Gastrocnemius medialis (tissue), 4 donors: ENCODE data around the gene SCN5A. TPM values are rescaled to one million over a fixed set of nuclear protein-coding genes. Genes with fewer than 3 reads are reported as not detected.

Source experiments
- ATAC-seq, 2 donors: fragments of 150-250 bp; one replicate each; pipeline ENCODE4 v1.9.1; 2016
- DNase-seq, 2 donors: peaks; one replicate each; pipeline ENCODE4 v3.0.0-alpha.2; 2019
- H3K27ac ChIP-seq, 4 donors: fragments of 200-600 bp; sonication (generic); 1 replicate in 1 of 4; 2 replicates in 3 of 4; pipeline ENCODE4 v1.5.1; 2016 to 2018; ENCODE audit warnings: mild to moderate bottlenecking in 2 of 4, moderate library complexity in 1 of 4
- H3K27me3 ChIP-seq, 3 donors: fragments of 200-600 bp; sonication (generic) in 2 of 3; 1 replicate in 1 of 3; 2 replicates in 2 of 3; pipeline versions ENCODE4 v1.5.1 to v1.6.0; 2016 to 2019; ENCODE audit warnings: mild to moderate bottlenecking in 1 of 3, moderate library complexity in 1 of 3
- H3K36me3 ChIP-seq, 2 donors: fragments of 200-600 bp; sonication (generic) in 1 of 2; one replicate each; pipeline ENCODE4 v1.5.1; 2017 to 2018
- H3K4me1 ChIP-seq, 2 donors: fragments of 200-600 bp; sonication (generic) in 1 of 2; one replicate each; pipeline ENCODE4 v1.5.1; 2016 to 2017; ENCODE audit warnings: mild to moderate bottlenecking in 2 of 2
- H3K4me3 ChIP-seq, 4 donors: fragments of 200-600 bp; sonication (generic) in 3 of 4; 1 replicate in 1 of 4; 2 replicates in 3 of 4; pipeline ENCODE4 v1.5.1; 2016 to 2019; ENCODE audit warnings: mild to moderate bottlenecking in 2 of 4
- H3K9me3 ChIP-seq, 3 donors: fragments of 200-600 bp; sonication (generic) in 2 of 3; 1 replicate in 1 of 3; 2 replicates in 2 of 3; pipeline ENCODE4 v1.5.1; 2016 to 2019
- CTCF ChIP-seq, 5 experiments: fragments of 450-650 bp in 3 of 5; fragments of 200-600 bp in 2 of 5; sonication (generic) in 2 of 5; IDR thresholded peaks in 4 of 5; conservative IDR thresholded peaks in 1 of 5; 1 replicate in 4 of 5; 2 replicates in 1 of 5; pipeline ENCODE4 v1.5.1; 2016 to 2019; ENCODE audit warnings: antibody characterized with exemption in 5 of 5, mild to moderate bottlenecking in 3 of 5, moderate library complexity in 3 of 5
- POLR2A ChIP-seq, 2 donors: fragments of 450-650 bp; IDR thresholded peaks; one replicate each; pipeline ENCODE4 v1.6.1; 2017; ENCODE audit warnings: antibody characterized with exemption in 2 of 2, mild to moderate bottlenecking in 2 of 2, moderate library complexity in 2 of 2
- in situ Hi-C, 4 donors: fragments of 200-750 bp; cut with MboI; loops; one replicate each; pipeline versions ENCODE4 v1.15.0 to v1.8.0; 2017; ENCODE audit warnings: low sequenced_read_pairs in 4 of 4
- intact Hi-C: fragments of 100-400 bp; cut with DNase I; formaldehyde crosslinking; loops from one replicate; pipeline ENCODE4 v1.15.1; 2023; ENCODE audit warnings: low total_unique reads
- total RNA-seq, 4 donors: library from RNA; depleted of rRNA; stranded (reverse); fragments of >200 nt; gene quantifications; one replicate each; pipeline versions ENCODE4 v1.1.0 to v1.2.3, GENCODE V29; 2016

The SCN5A gene
- total RNA-seq, 4 donors from 2014 or later, result 0.05 to 4.3 (median 2.8) TPM; not detected in 1

GRCh38 chr3:38598791-38599190 lies 50.7 kb downstream of the SCN5A start:
- no peak for DNase-seq

GRCh38 chr3:38597502-38598060 lies 51.9 kb downstream of the SCN5A start:
- Histone ChIP-seq H3K9me3 (no peaks in the 10 kb centered on the region), H3K27ac (no peak overlapping the region), H3K27me3 (no peaks in the 10 kb centered on the region), H3K4me3 (no peak overlapping the region), H3K36me3 (no peaks in the 10 kb centered on the region), H3K4me1 (no peaks in the 10 kb centered on the region)
- in situ Hi-C loops, result no loop called here
- no peak for ATAC-seq
- TF ChIP-seq POLR2A (IDR thresholded peaks at IDR 0.05), result no peak
- no peak for TF ChIP-seq CTCF (IDR thresholded peaks at IDR 0.05 in 4 of 5, conservative IDR thresholded peaks at IDR 0.05 in 1 of 5)
- no peak for DNase-seq
- intact Hi-C loops, result no loop called here

More at GRCh38 chr3:38598791-38599190, 50.7 kb downstream of the SCN5A start:
- in situ Hi-C loops (no loop called here), intact Hi-C loops (no loop called here)
- Histone ChIP-seq H3K27ac (no peak overlapping the region), H3K4me1 (no peaks in the 10 kb centered on the region), H3K4me3 (no peak overlapping the region), H3K9me3 (no peaks in the 10 kb centered on the region), H3K36me3 (no peaks in the 10 kb centered on the region), H3K27me3 (no peaks in the 10 kb centered on the region)
- no peak for ATAC-seq
- TF ChIP-seq CTCF (IDR thresholded peaks at IDR 0.05 in 4 of 5, conservative IDR thresholded peaks at IDR 0.05 in 1 of 5) (no peak), POLR2A (IDR thresholded peaks at IDR 0.05) (no peak)

- H3K4me3 ChIP-seq, result no peak overlapping the region
- TF ChIP-seq POLR2A (IDR thresholded peaks at IDR 0.05) (no peak), CTCF (IDR thresholded peaks at IDR 0.05 in 4 of 5, conservative IDR thresholded peaks at IDR 0.05 in 1 of 5) (no peak)
- no peaks in the 10 kb centered on the region for H3K9me3 ChIP-seq
- no peaks in the 10 kb centered on the region for H3K4me1 ChIP-seq
- in situ Hi-C loops, result no loop called here
- no peak for DNase-seq
- intact Hi-C loops, result no loop called here
- no peaks in the 10 kb centered on the region for H3K27me3 ChIP-seq
- no peak overlapping the region for H3K27ac ChIP-seq
- no peak for ATAC-seq
- H3K36me3 ChIP-seq, result no peaks in the 10 kb centered on the region
Measured at GRCh38 chr3:38595393-38595792, 54.1 kb downstream of the SCN5A start.

- DNase-seq, result no peak
- Histone ChIP-seq H3K27ac (no peak overlapping the region), H3K36me3 (no peaks in the 10 kb centered on the region), H3K27me3 (no peaks in the 10 kb centered on the region), H3K4me3 (no peak overlapping the region), H3K9me3 (no peaks in the 10 kb centered on the region), H3K4me1 (no peaks in the 10 kb centered on the region)
- intact Hi-C loops (no loop called here), in situ Hi-C loops (no loop called here)
- no peak for TF ChIP-seq CTCF (IDR thresholded peaks at IDR 0.05 in 4 of 5, conservative IDR thresholded peaks at IDR 0.05 in 1 of 5)
- no peak for TF ChIP-seq POLR2A (IDR thresholded peaks at IDR 0.05)
- no peak for ATAC-seq
Measured at GRCh38 chr3:38590521-38590920, 59.0 kb downstream of the SCN5A start.
